ENCODE data around the gene TMIGD1. TPM values are rescaled to one million over a fixed set of nuclear protein-coding genes. Genes with fewer than 3 reads are reported as not detected.

The TMIGD1 gene
- total RNA-seq, 1 donor from 2014 or later = not detected

GRCh38 chr17:30299000-30299399 is 34.9 kb downstream of the TMIGD1 start:
- no peak for DNase-seq (ENCODE audit: low spot score)
- intact Hi-C loops (cut with DNase I) = no loop called here

DNA sequence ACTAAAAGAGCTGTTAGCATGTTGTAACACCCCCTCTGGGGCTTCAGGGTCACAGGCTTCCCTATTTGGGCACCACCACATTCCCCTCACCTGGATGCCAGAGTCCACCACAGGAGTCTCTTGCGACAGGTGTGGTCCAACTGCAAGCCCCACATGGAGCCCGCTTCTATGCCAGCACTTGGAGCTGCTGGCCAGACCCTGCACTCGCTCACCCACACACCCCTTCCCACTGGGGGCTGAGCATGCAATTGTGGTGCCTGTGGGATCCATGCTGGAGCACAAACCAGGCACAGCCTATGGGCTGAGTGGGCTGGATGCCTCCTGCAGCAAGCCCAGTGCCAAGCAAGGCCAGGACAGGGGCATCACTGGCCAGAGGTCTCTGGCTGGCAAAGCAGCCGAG is 36.1 kb downstream of the TMIGD1 start:
- intact Hi-C loops (cut with DNase I) = no loop called here
- no peak for DNase-seq (ENCODE audit: low spot score)

- no peak for DNase-seq (ENCODE audit: low spot score)
- intact Hi-C loops (cut with DNase I) = no loop called here
These were observed 37.3 kb downstream of the TMIGD1 start for GRCh38 chr17:30296499-30297080.

GRCh38 chr17:30292286-30292858 is 41.5 kb downstream of the TMIGD1 start:
- intact Hi-C loops (cut with DNase I) = loop anchor here (5.0 kb wide), 2 partner anchors 85 to 175 kb away; partner anchors contain the start of genes CPD and NSRP1
- DNase-seq (ENCODE audit: low spot score) = no peak

- peak; percentile 89 for DNase-seq (ENCODE audit: low spot score)
- intact Hi-C loops (cut with DNase I) = loop anchor here (5.0 kb wide), 2 partner anchors 86 to 174 kb away; partner anchors contain the start of genes CPD and NSRP1
These were observed 42.1 kb downstream of the TMIGD1 start, which contains the start of gene BLMH for GRCh38 chr17:30291543-30292285. Gene BLMH, minus strand, starts transcription at chr17:30291944. Its CDS starts 125 bp downstream, at chr17:30291819.

- intact Hi-C loops (cut with DNase I) = loop anchor here (5.0 kb wide), 2 partner anchors 86 to 174 kb away; partner anchors contain the start of genes CPD and NSRP1
- no peak for DNase-seq (ENCODE audit: low spot score)
These were observed 42.9 kb downstream of the TMIGD1 start for GRCh38 chr17:30290696-30291542.

- intact Hi-C loops (cut with DNase I) = loop anchor here (5.0 kb wide), 2 partner anchors 87 to 173 kb away; partner anchors contain the start of genes CPD and NSRP1
- DNase-seq (ENCODE audit: low spot score) = no peak
These were observed 43.8 kb downstream of the TMIGD1 start for GRCh38 chr17:30290077-30290476.

DNA sequence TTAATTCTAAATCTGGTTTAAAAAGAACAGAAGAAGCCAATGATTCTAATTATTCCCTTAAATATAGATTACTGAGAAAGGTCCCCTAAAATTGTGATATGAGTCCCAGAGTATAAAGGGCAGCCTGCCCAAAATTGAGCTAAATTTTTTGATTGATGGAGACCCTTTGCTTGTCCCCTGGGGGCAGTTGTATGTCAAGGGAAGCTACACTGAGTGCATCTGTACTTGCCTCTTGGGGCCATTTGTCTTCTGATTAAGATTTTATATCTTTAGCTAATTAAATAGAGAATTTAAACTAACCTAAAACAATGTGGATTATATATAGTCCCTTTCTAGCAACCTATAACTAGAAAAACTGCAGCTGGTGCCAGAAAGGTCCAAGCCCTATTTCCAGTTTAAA is 54.7 kb downstream of the TMIGD1 start:
- no peak for DNase-seq (ENCODE audit: low spot score)
- intact Hi-C loops (cut with DNase I) = loop anchor here (2.0 to 5.0 kb wide), 2 partner anchors 152 to 174 kb away; no protein-coding TSS in a partner anchor

DNA sequence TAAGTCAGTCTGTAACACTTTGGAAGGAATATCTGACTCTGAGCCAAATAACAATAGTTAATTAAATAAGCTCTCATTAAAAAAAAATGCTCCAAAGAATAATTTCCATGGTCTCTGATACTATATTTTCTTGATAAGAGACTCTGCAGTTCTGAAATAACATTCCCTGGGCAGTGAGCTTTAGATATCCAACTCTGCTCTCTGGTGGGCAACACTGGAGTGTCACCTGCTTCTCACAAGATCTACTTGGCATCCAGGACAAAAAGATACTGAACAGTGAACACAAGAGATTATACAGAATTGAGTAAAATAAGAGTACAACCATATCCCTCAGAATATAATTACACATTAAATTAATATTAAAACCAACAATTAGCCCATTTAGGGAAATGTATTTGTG is 55.8 kb downstream of the TMIGD1 start:
- DNase-seq (ENCODE audit: low spot score) = no peak

DNA sequence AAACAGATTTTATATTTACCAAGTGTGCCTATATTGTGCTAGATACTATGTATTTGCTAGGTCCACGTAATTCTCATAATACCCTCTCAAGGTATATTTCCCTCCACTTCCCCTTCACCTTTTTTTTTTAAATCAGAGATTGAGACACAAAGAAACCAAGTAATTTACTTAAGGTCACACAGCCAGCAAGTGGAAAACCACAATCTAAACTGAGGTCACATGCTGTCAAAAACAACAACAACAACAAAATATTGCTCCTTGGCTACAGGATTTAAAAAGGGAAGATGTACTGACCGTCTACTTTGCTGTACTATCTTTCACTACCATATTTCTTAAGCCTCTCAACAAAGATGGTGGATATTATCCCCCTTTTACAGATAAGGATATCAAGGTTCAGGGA is 57.9 kb downstream of the TMIGD1 start:
- intact Hi-C loops (cut with DNase I) = loop anchor here (5.0 kb wide), 1 partner anchor 149 kb away; no protein-coding TSS in a partner anchor
- DNase-seq (ENCODE audit: low spot score) = no peak

More for the DNA sequence above, 55.8 kb downstream of the TMIGD1 start:
- intact Hi-C loops (cut with DNase I) = loop anchor here (2.0 to 5.0 kb wide), 2 partner anchors 151 to 173 kb away; no protein-coding TSS in a partner anchor

DNA sequence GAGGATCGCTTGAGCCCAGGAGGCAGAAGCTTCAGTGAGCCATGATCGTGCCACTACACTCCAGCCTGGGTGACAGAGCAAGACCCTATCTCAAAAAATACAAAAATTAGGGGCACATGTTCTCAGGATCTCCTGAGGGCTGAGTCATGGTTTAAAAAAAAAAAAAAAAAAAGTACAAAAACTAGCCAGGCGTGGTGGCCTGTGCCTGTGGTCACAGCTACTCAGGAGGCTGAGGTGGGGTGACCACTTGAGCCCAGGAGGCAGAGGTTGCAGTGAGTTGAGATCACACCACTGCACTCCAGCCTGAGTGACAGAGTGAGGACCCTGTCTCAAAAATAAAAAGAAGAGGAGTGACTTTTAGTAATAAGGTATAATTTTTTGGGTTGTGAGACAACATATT is 59.0 kb downstream of the TMIGD1 start:
- intact Hi-C loops (cut with DNase I) = loop anchor here (5.0 kb wide), 1 partner anchor 148 kb away; no protein-coding TSS in a partner anchor
- DNase-seq (ENCODE audit: low spot score) = no peak

- intact Hi-C loops (cut with DNase I) = no loop called here
- DNase-seq (ENCODE audit: low spot score) = no peak
These were observed 60.5 kb downstream of the TMIGD1 start for GRCh38 chr17:30273373-30273772.

DNA sequence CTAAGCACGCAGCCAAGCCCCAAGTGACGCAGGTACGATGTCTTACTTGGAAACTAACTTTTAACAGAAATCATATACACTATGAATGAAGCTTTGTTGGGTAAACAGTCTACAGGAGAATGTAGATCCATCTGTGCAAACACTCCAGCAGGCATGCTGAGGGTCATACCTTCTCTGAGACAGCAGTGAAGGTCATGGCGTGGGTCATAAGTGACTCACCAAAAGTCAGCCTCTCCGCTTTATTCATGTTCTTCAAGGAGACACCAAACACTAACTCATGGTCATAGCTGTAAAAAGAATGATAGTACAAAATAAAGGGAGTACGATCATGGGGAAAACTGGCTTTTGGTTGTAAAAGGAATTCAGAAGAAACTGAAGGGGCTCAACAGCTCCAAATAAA is 62.8 kb downstream of the TMIGD1 start:
- no peak for DNase-seq (ENCODE audit: low spot score)
- intact Hi-C loops (cut with DNase I) = no loop called here

- intact Hi-C loops (cut with DNase I) = no loop called here
- DNase-seq (ENCODE audit: low spot score) = no peak
These were observed 66.2 kb downstream of the TMIGD1 start for GRCh38 chr17:30267625-30268024.

Other genes with a start within 250 kb of the TMIGD1 start
- 35.7 TPM for gene NSRP1, start 217.2 kb downstream of the TMIGD1 start, total RNA-seq
- gene SLC6A4, start 98.4 kb downstream of the TMIGD1 start, total RNA-seq = 0.70 TPM
- 14.1 TPM for gene BLMH, start 42.1 kb downstream of the TMIGD1 start, total RNA-seq
- 20.7 TPM for gene CPD, start 44.9 kb upstream of the TMIGD1 start, total RNA-seq
- 35.3 TPM for gene GOSR1, start 143.4 kb upstream of the TMIGD1 start, total RNA-seq

Data from cardiac septum (tissue), 1 donor.